ENCODE data around the gene ELOA. TPM values are rescaled to one million over a fixed set of nuclear protein-coding genes. Genes with fewer than 3 reads are reported as not detected.
A peak's percentile ranks its signal among the peaks of the same experiment; 100 is the strongest.

ELOA gene
- total RNA-seq, 1 donor from 2014 or later, result 58.1 TPM

DNA sequence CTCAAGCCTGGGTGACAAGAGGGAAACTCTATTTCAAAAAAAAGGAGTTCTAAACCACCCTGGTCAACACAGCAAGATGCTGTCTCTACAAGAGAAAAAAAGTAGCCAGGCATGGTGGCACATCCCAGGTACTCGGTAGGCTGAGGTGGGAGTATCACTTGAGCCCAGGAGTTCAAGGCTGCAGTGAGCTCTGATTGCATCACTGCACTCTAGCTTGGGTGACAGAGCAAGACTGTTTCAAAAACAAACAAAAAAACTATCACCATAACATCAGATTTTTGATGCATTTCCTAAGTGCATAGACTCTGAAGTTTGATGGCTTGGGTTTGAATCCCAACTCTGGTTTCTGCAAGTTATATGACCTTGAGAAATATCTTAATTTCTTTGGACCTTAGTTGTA is 9.6 kb downstream of the ELOA start:
- H3K9me3 ChIP-seq (ENCODE audit: insufficient read depth, low read depth, low read length), result no peaks in the 10 kb centered on the region
- H2AFZ ChIP-seq (ENCODE audit: low read depth, low read length), result no peak overlapping the region
- no peak overlapping the region for H3K27ac ChIP-seq (ENCODE audit: low read depth, low read length)
- DNase-seq (ENCODE audit: low read depth) (no peak), FAIRE-seq (no peak)
- no peak overlapping the region for H3K4me2 ChIP-seq (ENCODE audit: low read length)
- Mint-ChIP-seq H3K9me3 (ENCODE audit: unreplicated experiment) (no peaks in the 10 kb centered on the region), H3K4me1 (ENCODE audit: low read depth, unreplicated experiment) (peaks cover 20% of the 10 kb centered on the region), H3K4me3 (ENCODE audit: unreplicated experiment) (no peak overlapping the region), H3K36me3 (ENCODE audit: low read depth, unreplicated experiment) (peaks cover 20% of the 10 kb centered on the region), H3K27me3 (ENCODE audit: low read depth, unreplicated experiment) (no peaks in the 10 kb centered on the region), H3K27ac (ENCODE audit: unreplicated experiment) (no peak overlapping the region)
- peaks cover 7% of the 10 kb centered on the region for H3K4me1 ChIP-seq (ENCODE audit: insufficient read depth, low read length)
- H3K36me3 ChIP-seq (ENCODE audit: insufficient read depth, low read length), result peaks cover 73% of the 10 kb centered on the region
- H3K27me3 ChIP-seq (ENCODE audit: insufficient read depth, low read length), result no peaks in the 10 kb centered on the region
- peaks cover 83% of the 10 kb centered on the region for H4K20me1 ChIP-seq (ENCODE audit: insufficient read depth, low read length)
- H3K4me3 ChIP-seq (ENCODE audit: insufficient read depth, low read depth, low read length), result no peak overlapping the region
- no peak overlapping the region for H3K9ac ChIP-seq (ENCODE audit: low read length)
- no peak for TF ChIP-seq EZH2 (IDR thresholded peaks at IDR 0.05; ENCODE audit: insufficient read depth, low read length)
- TF ChIP-seq, protein P1, sequence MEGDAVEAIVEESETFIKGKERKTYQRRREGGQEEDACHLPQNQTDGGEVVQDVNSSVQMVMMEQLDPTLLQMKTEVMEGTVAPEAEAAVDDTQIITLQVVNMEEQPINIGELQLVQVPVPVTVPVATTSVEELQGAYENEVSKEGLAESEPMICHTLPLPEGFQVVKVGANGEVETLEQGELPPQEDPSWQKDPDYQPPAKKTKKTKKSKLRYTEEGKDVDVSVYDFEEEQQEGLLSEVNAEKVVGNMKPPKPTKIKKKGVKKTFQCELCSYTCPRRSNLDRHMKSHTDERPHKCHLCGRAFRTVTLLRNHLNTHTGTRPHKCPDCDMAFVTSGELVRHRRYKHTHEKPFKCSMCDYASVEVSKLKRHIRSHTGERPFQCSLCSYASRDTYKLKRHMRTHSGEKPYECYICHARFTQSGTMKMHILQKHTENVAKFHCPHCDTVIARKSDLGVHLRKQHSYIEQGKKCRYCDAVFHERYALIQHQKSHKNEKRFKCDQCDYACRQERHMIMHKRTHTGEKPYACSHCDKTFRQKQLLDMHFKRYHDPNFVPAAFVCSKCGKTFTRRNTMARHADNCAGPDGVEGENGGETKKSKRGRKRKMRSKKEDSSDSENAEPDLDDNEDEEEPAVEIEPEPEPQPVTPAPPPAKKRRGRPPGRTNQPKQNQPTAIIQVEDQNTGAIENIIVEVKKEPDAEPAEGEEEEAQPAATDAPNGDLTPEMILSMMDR (IDR thresholded peaks at IDR 0.05; ENCODE audit: insufficient read depth, low read depth, low read length), result no peak
- peaks cover 37% of the 10 kb centered on the region for H3K79me2 ChIP-seq (ENCODE audit: insufficient read depth, low read length)

DNA sequence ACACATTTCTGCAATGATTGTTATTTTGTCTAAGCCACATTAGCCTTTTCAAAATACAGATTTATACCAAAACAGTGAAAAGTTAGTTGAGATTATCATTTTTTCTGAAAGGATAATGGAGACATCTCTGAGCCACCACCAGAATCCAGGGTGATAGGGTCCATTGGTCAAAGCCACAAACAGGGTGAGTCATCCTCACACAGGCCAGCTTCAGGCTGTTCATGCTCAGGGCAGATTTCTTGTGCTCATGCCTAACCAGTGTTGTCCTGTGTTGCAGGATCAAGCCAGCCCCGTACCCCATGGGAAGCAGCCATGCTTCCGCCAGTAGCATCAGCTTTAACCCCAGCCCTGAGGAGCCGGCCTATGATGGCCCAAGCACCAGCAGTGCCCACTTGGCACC is 13.4 kb downstream of the ELOA start:
- peaks cover 7% of the 10 kb centered on the region for H3K4me1 ChIP-seq (ENCODE audit: insufficient read depth, low read length)
- DNase-seq (ENCODE audit: low read depth) (peak; percentile 45), FAIRE-seq (no peak)
- H3K79me2 ChIP-seq (ENCODE audit: insufficient read depth, low read length), result peaks cover 21% of the 10 kb centered on the region
- Mint-ChIP-seq H3K4me3 (ENCODE audit: unreplicated experiment) (no peak overlapping the region), H3K9me3 (ENCODE audit: unreplicated experiment) (no peaks in the 10 kb centered on the region), H3K4me1 (ENCODE audit: low read depth, unreplicated experiment) (peaks cover 21% of the 10 kb centered on the region), H3K27me3 (ENCODE audit: low read depth, unreplicated experiment) (no peaks in the 10 kb centered on the region), H3K36me3 (ENCODE audit: low read depth, unreplicated experiment) (peaks cover 22% of the 10 kb centered on the region), H3K27ac (ENCODE audit: unreplicated experiment) (peak overlapping the region; percentile 58)
- peaks cover 87% of the 10 kb centered on the region for H4K20me1 ChIP-seq (ENCODE audit: insufficient read depth, low read length)
- no peak for TF ChIP-seq EZH2 (IDR thresholded peaks at IDR 0.05; ENCODE audit: insufficient read depth, low read length)
- TF ChIP-seq, protein P1 (IDR thresholded peaks at IDR 0.05; ENCODE audit: insufficient read depth, low read depth, low read length), result no peak
- no peak overlapping the region for H3K4me3 ChIP-seq (ENCODE audit: insufficient read depth, low read depth, low read length)
- H2AFZ ChIP-seq (ENCODE audit: low read depth, low read length), result no peak overlapping the region
- H3K4me2 ChIP-seq (ENCODE audit: low read length), result no peak overlapping the region
- peaks cover 89% of the 10 kb centered on the region for H3K36me3 ChIP-seq (ENCODE audit: insufficient read depth, low read length)
- no peaks in the 10 kb centered on the region for H3K27me3 ChIP-seq (ENCODE audit: insufficient read depth, low read length)
- no peaks in the 10 kb centered on the region for H3K9me3 ChIP-seq (ENCODE audit: insufficient read depth, low read depth, low read length)
- peak overlapping the region; percentile 14 for H3K27ac ChIP-seq (ENCODE audit: low read depth, low read length)
- H3K9ac ChIP-seq (ENCODE audit: low read length), result no peak overlapping the region

DNA sequence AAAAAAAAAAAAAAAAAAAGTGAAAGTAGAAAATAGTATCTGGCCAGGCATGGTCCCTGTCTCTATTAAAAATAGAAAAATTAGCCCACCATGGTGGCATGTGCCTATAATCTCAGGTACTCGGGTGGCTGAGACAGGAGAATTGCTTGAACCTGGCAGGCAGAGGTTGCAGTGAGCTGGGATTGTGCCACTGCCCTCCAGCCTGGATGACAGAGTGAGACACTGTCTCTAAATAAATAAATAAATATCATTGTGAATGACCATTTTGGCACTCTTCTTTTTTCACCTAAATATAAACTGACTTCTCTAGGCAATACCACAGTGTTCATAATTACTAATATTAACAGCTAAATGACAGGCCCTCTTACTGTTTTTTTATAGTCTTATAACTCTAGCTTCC is 14.5 kb downstream of the ELOA start:
- Histone ChIP-seq H3K27me3 (ENCODE audit: insufficient read depth, low read length) (no peaks in the 10 kb centered on the region), H3K27ac (ENCODE audit: low read depth, low read length) (no peak overlapping the region), H2AFZ (ENCODE audit: low read depth, low read length) (no peak overlapping the region), H3K36me3 (ENCODE audit: insufficient read depth, low read length) (peaks cover 83% of the 10 kb centered on the region), H3K9ac (ENCODE audit: low read length) (no peak overlapping the region), H3K79me2 (ENCODE audit: insufficient read depth, low read length) (peaks cover 12% of the 10 kb centered on the region), H3K4me1 (ENCODE audit: insufficient read depth, low read length) (peaks cover 7% of the 10 kb centered on the region), H3K4me2 (ENCODE audit: low read length) (no peak overlapping the region), H4K20me1 (ENCODE audit: insufficient read depth, low read length) (peaks cover 85% of the 10 kb centered on the region), H3K4me3 (ENCODE audit: insufficient read depth, low read depth, low read length) (no peak overlapping the region), H3K9me3 (ENCODE audit: insufficient read depth, low read depth, low read length) (no peaks in the 10 kb centered on the region)
- DNase-seq (ENCODE audit: low read depth) (no peak), FAIRE-seq (no peak)
- Mint-ChIP-seq H3K27me3 (ENCODE audit: low read depth, unreplicated experiment) (no peaks in the 10 kb centered on the region), H3K4me3 (ENCODE audit: unreplicated experiment) (no peak overlapping the region), H3K36me3 (ENCODE audit: low read depth, unreplicated experiment) (peaks cover 19% of the 10 kb centered on the region), H3K4me1 (ENCODE audit: low read depth, unreplicated experiment) (peaks cover 21% of the 10 kb centered on the region), H3K9me3 (ENCODE audit: unreplicated experiment) (no peaks in the 10 kb centered on the region), H3K27ac (ENCODE audit: unreplicated experiment) (no peak overlapping the region)
- TF ChIP-seq, protein P1 (IDR thresholded peaks at IDR 0.05; ENCODE audit: insufficient read depth, low read depth, low read length), result no peak
- no peak for TF ChIP-seq EZH2 (IDR thresholded peaks at IDR 0.05; ENCODE audit: insufficient read depth, low read length)

Data from astrocyte (in vitro differentiated cells and primary cell).